H1 (cell line): ENCODE results near the gene BCKDHA. TPM values are rescaled to one million over a fixed set of nuclear protein-coding genes. Genes with fewer than 3 reads are reported as not detected.
"Not testable (repeated sequence)": the region's sequence is repeated elsewhere in the genome, so short reads cannot be mapped to it uniquely, and the experiment has no call there.

Experiments
- CTCF ChIA-PET: fragments of 300-600 bp; sonication (Branson Sonifier 250); formaldehyde crosslinking; loops from one replicate; lab custom pipeline; 2021; ENCODE audit not compliant: partially characterized antibody; lab: Charles Lee
- POLR2A ChIA-PET: fragments of 300-600 bp; sonication (Branson Sonifier 250); formaldehyde crosslinking; loops from one replicate; lab custom pipeline; 2021; ENCODE audit warnings: inconsistent platforms; ENCODE audit not compliant: partially characterized antibody; lab: Charles Lee
- DNase-seq, 2 experiments: peaks; one replicate each; pipeline versions ENCODE4 v3.0.0 to v3.0.0-alpha.2; 2010 to 2022; ENCODE audit warnings: low spot score in 2 of 2, low read depth in 1 of 2, mixed read lengths in 1 of 2
- FAIRE-seq: peaks from 2 replicates; lab custom pipeline; 2011; peaks lifted over from hg19 to GRCh38; lab: Jason Lieb, UNC
- H2AFZ ChIP-seq: 2 replicates; pipeline ENCODE4 v1.8.1; 2012; ENCODE audit warnings: low read length, inconsistent platforms
- H2AK5ac ChIP-seq: 2 replicates; pipeline ENCODE4 v1.6.1; 2013; ENCODE audit warnings: low read depth, low read length
- H2BK120ac ChIP-seq: replicated peaks from 2 replicates; pipeline ENCODE3; 2013; ENCODE audit warnings: low read depth, low read length, inconsistent platforms
- H2BK12ac ChIP-seq: 2 replicates; pipeline ENCODE4 v1.6.1; 2013; ENCODE audit warnings: low read depth, low read length
- H2BK15ac ChIP-seq: 2 replicates; pipeline ENCODE4 v1.6.1; 2013; ENCODE audit warnings: low read length
- H2BK20ac ChIP-seq: 2 replicates; pipeline ENCODE4 v1.6.1; 2013; ENCODE audit warnings: low read length
- H2BK5ac ChIP-seq: 2 replicates; pipeline ENCODE4 v1.6.1; 2013; ENCODE audit warnings: low read depth, low read length
- H3K14ac ChIP-seq: 2 replicates; pipeline ENCODE4 v1.6.1; 2013; ENCODE audit warnings: inconsistent platforms; ENCODE audit not compliant: insufficient read length
- H3K18ac ChIP-seq: 2 replicates; pipeline ENCODE4 v1.6.1; 2013; ENCODE audit warnings: low read length; ENCODE audit errors: extremely low read depth
- H3K23ac ChIP-seq: 2 replicates; pipeline ENCODE4 v1.6.1; 2013; ENCODE audit warnings: inconsistent platforms; ENCODE audit not compliant: insufficient read length
- H3K23me2 ChIP-seq: 2 replicates; pipeline ENCODE4 v1.6.1; 2013; ENCODE audit warnings: low read depth, low read length
- H3K27ac ChIP-seq: 2 replicates; pipeline ENCODE4 v1.6.1; 2011; ENCODE audit warnings: low read depth, low read length, inconsistent platforms
- H3K27me3 ChIP-seq, 4 experiments: replicated peaks in 1 of 4; 1 replicate in 1 of 4; 2 replicates in 3 of 4; pipeline versions ENCODE4 v1.6.1 to v1.8.1; 2011 to 2013; ENCODE audit warnings: low read length in 3 of 4, mild to moderate bottlenecking in 3 of 4, inconsistent platforms in 2 of 4, mixed read lengths in 2 of 4, moderate library complexity in 1 of 4; ENCODE audit not compliant: control insufficient read depth in 3 of 4, insufficient read depth in 3 of 4; ENCODE audit errors: extremely low read depth in 1 of 4
- H3K36me3 ChIP-seq, 4 experiments: 2 replicates each; pipeline versions ENCODE4 v1.6.1 to v1.8.1; 2011 to 2013; ENCODE audit warnings: mild to moderate bottlenecking in 4 of 4, low read length in 3 of 4, moderate library complexity in 2 of 4, control low read depth in 1 of 4, inconsistent platforms in 1 of 4; ENCODE audit not compliant: insufficient read depth in 4 of 4, control insufficient read depth in 2 of 4
- H3K4ac ChIP-seq: replicated peaks from 2 replicates; pipeline ENCODE3; 2013; ENCODE audit warnings: low read length, low read depth, mixed read lengths, inconsistent platforms; ENCODE audit not compliant: insufficient read length
- H3K4me1 ChIP-seq, 4 experiments: replicated peaks in 1 of 4; 1 replicate in 1 of 4; 2 replicates in 3 of 4; pipeline versions ENCODE4 v1.6.1 to v1.8.1; 2011 to 2013; ENCODE audit warnings: low read length in 3 of 4, inconsistent platforms in 2 of 4, mixed read lengths in 1 of 4; ENCODE audit not compliant: insufficient read depth in 4 of 4, control insufficient read depth in 3 of 4
- H3K4me2 ChIP-seq, 2 experiments: 2 replicates each; pipeline versions ENCODE4 v1.6.1 to v1.8.1; 2011 to 2013; ENCODE audit warnings: low read depth in 2 of 2, low read length in 2 of 2, control low read depth in 1 of 2, inconsistent platforms in 1 of 2, mild to moderate bottlenecking in 1 of 2; ENCODE audit not compliant: insufficient read depth in 1 of 2
- H3K4me3 ChIP-seq, 4 experiments: fragments of 200-600, 300-600 bp in 1 of 4; sonication (generic), shearing (Covaris generic), sonication (Bioruptor Twin) in 1 of 4; 2 replicates each; pipeline versions ENCODE4 v1.5.1 to v1.8.1; 2011 to 2016; ENCODE audit warnings: low read length in 4 of 4, low read depth in 3 of 4, control low read depth in 2 of 4, inconsistent platforms in 2 of 4, mild to moderate bottlenecking in 2 of 4, mixed read lengths in 1 of 4, moderate library complexity in 1 of 4; ENCODE audit not compliant: insufficient read depth in 2 of 4; ENCODE audit errors: extremely low read depth in 1 of 4
- H3K56ac ChIP-seq: replicated peaks from 2 replicates; pipeline ENCODE3; 2013; ENCODE audit warnings: low read depth, mild to moderate bottlenecking, mixed read lengths, low read length, inconsistent platforms; ENCODE audit not compliant: insufficient read length
- H3K79me1 ChIP-seq: 2 replicates; pipeline ENCODE4 v1.6.1; 2013; ENCODE audit warnings: low read depth, low read length, control low read depth
- H3K79me2 ChIP-seq, 2 experiments: 2 replicates each; pipeline versions ENCODE4 v1.6.1 to v1.8.1; 2012 to 2013; ENCODE audit warnings: low read length in 2 of 2, mild to moderate bottlenecking in 2 of 2, inconsistent platforms in 1 of 2; ENCODE audit not compliant: insufficient read depth in 2 of 2, control insufficient read depth in 1 of 2
- H3K9ac ChIP-seq, 4 experiments: replicated peaks in 1 of 4; 1 replicate in 1 of 4; 2 replicates in 3 of 4; pipeline versions ENCODE4 v1.6.1 to v1.8.1; 2011 to 2013; ENCODE audit warnings: low read depth in 3 of 4, low read length in 3 of 4, control low read depth in 2 of 4, mild to moderate bottlenecking in 2 of 4, moderate library complexity in 2 of 4, inconsistent platforms in 1 of 4; ENCODE audit errors: extremely low read depth in 1 of 4
- H3K9me3 ChIP-seq, 2 experiments: 2 replicates each; pipeline versions ENCODE4 v1.6.1 to v1.8.1; 2012 to 2013; ENCODE audit warnings: mild to moderate bottlenecking in 2 of 2, moderate library complexity in 2 of 2, control low read depth in 1 of 2, inconsistent platforms in 1 of 2, low read depth in 1 of 2, low read length in 1 of 2, mixed read lengths in 1 of 2; ENCODE audit not compliant: insufficient read depth in 2 of 2
- H4K20me1 ChIP-seq, 2 experiments: replicated peaks in 1 of 2; 2 replicates each; pipeline versions ENCODE3 to v1.8.1; 2011 to 2013; ENCODE audit warnings: inconsistent platforms in 2 of 2, low read length in 2 of 2, mild to moderate bottlenecking in 1 of 2; ENCODE audit not compliant: insufficient read depth in 2 of 2, control insufficient read depth in 1 of 2
- H4K5ac ChIP-seq: 2 replicates; pipeline ENCODE4 v1.6.1; 2013; ENCODE audit warnings: low read length, low read depth, mixed read lengths, inconsistent platforms; ENCODE audit not compliant: insufficient read length
- H4K8ac ChIP-seq: 2 replicates; pipeline ENCODE4 v1.8.0; 2013; ENCODE audit warnings: mild to moderate bottlenecking, moderate library complexity, low read length, inconsistent platforms; ENCODE audit not compliant: insufficient read depth; ENCODE audit errors: extremely low read depth
- H4K91ac ChIP-seq: replicated peaks from 2 replicates; pipeline ENCODE3; 2013; ENCODE audit warnings: low read length, mixed read lengths, inconsistent platforms; ENCODE audit not compliant: insufficient read length
- WGBS, 2 experiments: shearing (Covaris generic) in 1 of 2; methylation state at CpG; one replicate each; pipeline versions ENCODE4 v1.1.6 to v1.1.7; 2013 to 2015; ENCODE audit warnings: low lambda C conversion rate in 2 of 2, mixed read lengths in 2 of 2, inconsistent platforms in 1 of 2, low coverage in 1 of 2, missing lambda C conversion rate in 1 of 2; ENCODE audit not compliant: insufficient replicate concordance in 2 of 2, insufficient coverage in 1 of 2, insufficient read length in 1 of 2; ENCODE audit errors: extremely low coverage in 1 of 2, missing lambda C conversion rate in 1 of 2; 5-methylcytosine and 5-hydroxymethylcytosine counted together
- polyA plus RNA-seq, 7 experiments: library from polyadenylated mRNA; depleted of rRNA in 3 of 7; stranded (reverse) in 5 of 7; unstranded in 2 of 7; fragments of >200 nt in 5 of 7; fragments of 200-250 nt in 2 of 7; gene quantifications; 1 replicate in 5 of 7; 2 replicates in 1 of 7; 4 replicates in 1 of 7; pipeline versions ENCODE4 v1.2.1 to v1.2.3, GENCODE V29; 2011 to 2013; ENCODE audit warnings: missing spikeins in 2 of 7, mixed read lengths in 2 of 7
- total RNA-seq: library from RNA; stranded (reverse); fragmentation: NEBNext Ultra II Directional; extraction: Animal tissue kit (Norgen Biotek cat#: 25700); gene quantifications from 2 replicates; pipeline ENCODE4 v1.2.1, GENCODE V29; 2021

The BCKDHA gene
- total and polyA plus RNA-seq, 2 of the 8 experiments (the other 6 are each of a cell fraction or from before 2014, with no cell fraction given), result 14.2 to 69.6 TPM

GRCh38 chr19:41371119-41371518, 26.5 kb upstream of the BCKDHA start:
- H3K23ac ChIP-seq, H3K27ac ChIP-seq, H3K4me3 ChIP-seq, H3K79me2 ChIP-seq, H3K4ac ChIP-seq, H3K4me2 ChIP-seq, H3K56ac ChIP-seq, H4K5ac ChIP-seq, DNase-seq, H2AK5ac ChIP-seq, H2BK120ac ChIP-seq, FAIRE-seq, H2BK15ac ChIP-seq, H4K91ac ChIP-seq, H3K4me1 ChIP-seq, H4K8ac ChIP-seq, H3K18ac ChIP-seq, H3K36me3 ChIP-seq, H3K14ac ChIP-seq, H3K27me3 ChIP-seq, H2AFZ ChIP-seq, H2BK5ac ChIP-seq, H3K79me1 ChIP-seq, H3K23me2 ChIP-seq, H3K9ac ChIP-seq, H2BK20ac ChIP-seq, POLR2A ChIA-PET, H2BK12ac ChIP-seq, H3K9me3 ChIP-seq, H4K20me1 ChIP-seq: not testable (repeated sequence)
- CTCF ChIA-PET, result interaction anchor here (0.7 to 3.0 kb wide), 7 partner anchors 15 to 565 kb away, joined by 3 to 11 read pairs (median 3); no protein-coding TSS in a partner anchor
- WGBS, 2 experiments, result 92% methylated on average over 5 of the region's 5 CpGs; no CpG with 5 or more reads in 1 of the 2 experiments
